Endothelial cell of umbilical vein (primary cell): ENCODE results near the gene DAZAP1. TPM values are rescaled to one million over a fixed set of nuclear protein-coding genes. Genes with fewer than 3 reads are reported as not detected.

Source experiments
- BruUV-seq: library from RNA; stranded (reverse); fragments of 400-500 nt; replicated peaks from 2 replicates; lab custom pipeline; 2021; lab: Mats Ljungman, UMichigan
- CTCF ChIA-PET: fragments of 300-600, 350-600 bp; sonication (Branson Sonifier 250); formaldehyde crosslinking; loops from one replicate; lab custom pipeline; 2021; ENCODE audit warnings: antibody characterized with exemption, inconsistent platforms; lab: Charles Lee
- POLR2A ChIA-PET: fragments of 300-600, 350-600 bp; sonication (Branson Sonifier 250); formaldehyde crosslinking; loops from one replicate; lab custom pipeline; 2021; ENCODE audit warnings: antibody characterized with exemption, inconsistent platforms; lab: Charles Lee
- DNase-seq: peaks from one replicate; pipeline ENCODE4 v3.0.0-alpha.2; 2011; ENCODE audit warnings: low read depth, low spot score
- FAIRE-seq: peaks from 2 replicates; lab custom pipeline; 2011; peaks lifted over from hg19 to GRCh38; lab: Jason Lieb, UNC
- H2AFZ ChIP-seq: 2 replicates; pipeline ENCODE4 v1.6.0; 2012; ENCODE audit warnings: low read depth, low read length, control low read depth, inconsistent platforms
- H3K27ac ChIP-seq: 2 replicates; pipeline ENCODE4 v1.5.1; 2011; ENCODE audit warnings: low read depth, mild to moderate bottlenecking, control low read depth, low read length, moderate library complexity; ENCODE audit not compliant: insufficient read depth
- H3K27me3 ChIP-seq, 2 experiments: 2 replicates each; pipeline versions ENCODE4 v1.6.0 to v1.6.1; 2011; ENCODE audit warnings: low read length in 2 of 2, mixed read lengths in 1 of 2; ENCODE audit not compliant: control insufficient read depth in 2 of 2, insufficient read depth in 2 of 2
- H3K36me3 ChIP-seq, 2 experiments: 2 replicates in 1 of 2; 3 replicates in 1 of 2; pipeline ENCODE4 v1.5.1; 2011; ENCODE audit warnings: low read length in 2 of 2, mild to moderate bottlenecking in 1 of 2, moderate library complexity in 1 of 2; ENCODE audit not compliant: control insufficient read depth in 2 of 2, insufficient read depth in 2 of 2; ENCODE audit errors: extremely low read depth in 1 of 2
- H3K4me1 ChIP-seq: 3 replicates; pipeline ENCODE4 v1.5.1; 2011; ENCODE audit warnings: mild to moderate bottlenecking, low read length; ENCODE audit not compliant: control insufficient read depth, insufficient read depth; ENCODE audit errors: extremely low read depth
- H3K4me2 ChIP-seq: 2 replicates; pipeline ENCODE4 v1.6.1; 2011; ENCODE audit warnings: low read length, control low read depth, mixed read lengths; ENCODE audit not compliant: insufficient read depth
- H3K4me3 ChIP-seq, 3 experiments: fragments of 200-600 bp in 1 of 3; sonication (generic), shearing (Covaris generic) in 1 of 3; replicated peaks in 1 of 3; 2 replicates each; pipeline ENCODE4 v1.5.1; 2011 to 2016; ENCODE audit warnings: control low read depth in 3 of 3, low read length in 3 of 3, mild to moderate bottlenecking in 2 of 3, inconsistent platforms in 1 of 3, low read depth in 1 of 3, moderate library complexity in 1 of 3; ENCODE audit not compliant: insufficient read depth in 1 of 3
- H3K79me2 ChIP-seq: 2 replicates; pipeline ENCODE4 v1.6.0; 2012; ENCODE audit warnings: low read length, inconsistent platforms; ENCODE audit not compliant: control insufficient read depth, insufficient read depth
- H3K9ac ChIP-seq: replicated peaks from 2 replicates; pipeline ENCODE3; 2011; ENCODE audit warnings: low read length, control low read depth; ENCODE audit not compliant: insufficient read depth; ENCODE audit errors: extremely low read depth
- H3K9me1 ChIP-seq: replicated peaks from 3 replicates; pipeline ENCODE4 v1.6.0; 2011; ENCODE audit warnings: mild to moderate bottlenecking, low read length; ENCODE audit not compliant: control insufficient read depth, insufficient read depth; ENCODE audit errors: extremely low read depth
- H3K9me3 ChIP-seq: replicated peaks from 2 replicates; pipeline ENCODE4 v1.5.1; 2012; ENCODE audit warnings: low read length, inconsistent platforms; ENCODE audit not compliant: control insufficient read depth, insufficient read depth
- H4K20me1 ChIP-seq: replicated peaks from 2 replicates; pipeline ENCODE3; 2011; ENCODE audit warnings: mild to moderate bottlenecking, low read length; ENCODE audit not compliant: control insufficient read depth, insufficient read depth; ENCODE audit errors: extremely low read depth
- CTCF ChIP-seq, 2 donors: IDR thresholded peaks; 1 replicate in 1 of 2; 2 replicates in 1 of 2; pipeline ENCODE4 v1.5.1; 2011; ENCODE audit warnings: low read length in 2 of 2, mild to moderate bottlenecking in 2 of 2, moderate library complexity in 2 of 2, control low read depth in 1 of 2, inconsistent platforms in 1 of 2, low read depth in 1 of 2; ENCODE audit not compliant: insufficient read depth in 1 of 2; ENCODE audit errors: extremely low read depth in 1 of 2
- EZH2 ChIP-seq: IDR thresholded peaks from 2 replicates; pipeline ENCODE4 v1.6.1; 2012; ENCODE audit warnings: borderline replicate concordance, low read depth, mild to moderate bottlenecking, moderate library complexity, low read length, inconsistent platforms; ENCODE audit not compliant: severe bottlenecking
- FOS ChIP-seq: IDR thresholded peaks from 2 replicates; pipeline ENCODE4 v1.6.1; 2011; ENCODE audit warnings: mild to moderate bottlenecking, low read length, moderate library complexity, borderline replicate concordance; ENCODE audit not compliant: insufficient read depth
- GATA2 ChIP-seq: IDR thresholded peaks from 2 replicates; pipeline ENCODE4 v1.7.0; 2011; ENCODE audit warnings: low read depth, mild to moderate bottlenecking, moderate library complexity, mixed read lengths, low read length; ENCODE audit not compliant: insufficient read length, insufficient read depth
- MYC ChIP-seq: IDR thresholded peaks from one replicate; pipeline ENCODE4 v1.6.1; 2011; ENCODE audit warnings: mild to moderate bottlenecking, low read depth, low read length
- dilution Hi-C: fragments of 300-500 bp; cut with MboI; formaldehyde crosslinking; loops from one replicate; pipeline ENCODE4 v1.15.0; 2019; ENCODE audit warnings: low sequenced_read_pairs; ENCODE audit not compliant: extremely low pct_ligation_motif_present
- intact Hi-C: fragments of 100-400 bp; cut with micrococcal nuclease; formaldehyde crosslinking; loops from one replicate; pipeline ENCODE4 v1.10.0; 2022
- polyA plus RNA-seq, 4 experiments: library from polyadenylated mRNA; depleted of rRNA in 3 of 4; stranded (reverse) in 3 of 4; unstranded in 1 of 4; fragments of >200 nt; gene quantifications; 2 replicates each; pipeline versions ENCODE4 v1.2.1 to v1.2.3, GENCODE V29; 2011 to 2012; ENCODE audit warnings: missing spikeins in 1 of 4
- total RNA-seq: library from RNA; stranded (reverse); gene quantifications from 2 replicates; pipeline ENCODE4 v1.2.3, GENCODE V29; 2021

Gene DAZAP1
- total and polyA plus RNA-seq, 2 donors (not counting 3 experiments of a cell fraction or from before 2014, with no cell fraction given): 50.1 to 187 TPM

GRCh38 chr19:1474011-1474764, 66.8 kb downstream of the DAZAP1 start:
- Histone ChIP-seq H3K9ac (no peak overlapping the region), H3K79me2 (peaks cover 5% of the 10 kb centered on the region), H3K4me2 (no peak overlapping the region), H3K4me3 (no peak overlapping the region), H2AFZ (no peak overlapping the region), H3K4me1 (peaks cover 7% of the 10 kb centered on the region), H3K27me3 (peaks cover 22 to 40% of the 10 kb centered on the region in 2 experiments), H3K27ac (no peak overlapping the region), H3K9me3 (no peaks in the 10 kb centered on the region), H4K20me1 (no peaks in the 10 kb centered on the region), H3K9me1 (no peaks in the 10 kb centered on the region), H3K36me3 (peaks cover 0 to 3% of the 10 kb centered on the region in 2 experiments)
- TF ChIP-seq GATA2 (no peak), EZH2 (no peak), CTCF (IDR thresholded peaks at IDR 0.05; ENCODE audit: extremely low read depth in 1 of 2, insufficient read depth in 1 of 2, low read depth in 1 of 2, low read length in 2 of 2) (no peak), MYC (no peak), FOS (no peak)
- dilution Hi-C loops (no loop called here), intact Hi-C loops (no loop called here)
- POLR2A ChIA-PET: no interaction called here
- FAIRE-seq (no peak), DNase-seq (no peak)
- BruUV-seq: no TSS peak
- CTCF ChIA-PET: interaction anchor here (0.9 to 2.4 kb wide), 4 partner anchors 8 to 29 kb away, joined by 3 to 12 read pairs (median 4); no protein-coding TSS in a partner anchor
